Stomach (tissue), 19 donors: ENCODE data around the gene POU3F4. TPM values are rescaled to one million over a fixed set of nuclear protein-coding genes. Genes with fewer than 3 reads are reported as not detected.

Experiments used
- DNase-seq, 2 donors: peaks; one replicate each; pipeline versions ENCODE4 v3.0.0 to v3.0.0-alpha.2; 2013 to 2019
- H3K27ac ChIP-seq, 5 donors: fragments of 200-600 bp in 4 of 5; sonication (generic) in 4 of 5; one replicate each; pipeline ENCODE4 v1.5.1; 2013 to 2019; ENCODE audit warnings: mild to moderate bottlenecking in 1 of 5, moderate library complexity in 1 of 5
- H3K27me3 ChIP-seq, 3 donors: fragments of 200-600 bp; sonication (generic); one replicate each; pipeline ENCODE4 v1.5.1; 2017 to 2019; ENCODE audit warnings: mixed run types in 1 of 3
- H3K36me3 ChIP-seq, 4 donors: fragments of 200-600 bp; sonication (generic); 1 replicate in 3 of 4; 2 replicates in 1 of 4; pipeline ENCODE4 v1.5.1; 2016 to 2019
- H3K4me1 ChIP-seq, 4 donors: fragments of 200-600 bp; sonication (generic); one replicate each; pipeline ENCODE4 v1.5.1; 2016 to 2019
- H3K4me3 ChIP-seq, 4 donors: fragments of 200-600 bp; sonication (generic) in 3 of 4; one replicate each; pipeline ENCODE4 v1.5.1; 2016 to 2019; ENCODE audit warnings: mild to moderate bottlenecking in 1 of 4
- H3K9me3 ChIP-seq, 4 donors: fragments of 200-600 bp; sonication (generic); one replicate each; pipeline ENCODE4 v1.5.1; 2016 to 2019
- CTCF ChIP-seq, 7 experiments: fragments of 450-650 bp in 4 of 7; fragments of 200-600 bp in 3 of 7; sonication (generic) in 3 of 7; IDR thresholded peaks; one replicate each; pipeline ENCODE4 v1.5.1; 2016 to 2019; ENCODE audit warnings: antibody characterized with exemption in 7 of 7, control low read depth in 2 of 7, mild to moderate bottlenecking in 1 of 7
- EP300 ChIP-seq: sonication (generic); formaldehyde crosslinking; IDR thresholded peaks from one replicate; pipeline ENCODE4 v1.6.1; 2017; ENCODE audit warnings: antibody characterized with exemption
- POLR2A ChIP-seq, 4 donors: fragments of 450-650 bp; IDR thresholded peaks; one replicate each; pipeline ENCODE4 v1.6.1; 2016; ENCODE audit warnings: antibody characterized with exemption in 4 of 4, control low read depth in 2 of 4, mild to moderate bottlenecking in 1 of 4, moderate library complexity in 1 of 4
- POLR2AphosphoS5 ChIP-seq, 3 donors: sonication (generic); formaldehyde crosslinking; IDR thresholded peaks; one replicate each; pipeline ENCODE4 v1.6.1; 2016; ENCODE audit warnings: antibody characterized with exemption in 3 of 3
- WGBS, 5 donors: extraction: QIAGEN DNeasy Blood & Tissue Kit in 3 of 5; methylation state at CpG; one replicate each; pipeline versions ENCODE4 v1.1.5 to v1.1.7; 2013 to 2018; 5-methylcytosine and 5-hydroxymethylcytosine counted together
- intact Hi-C: fragments of 100-400 bp; cut with DNase I; formaldehyde crosslinking; loops from one replicate; pipeline ENCODE4 v1.15.1; 2023; ENCODE audit warnings: low total_unique reads
- long read RNA-seq, 10 donors: transcript quantifications; one replicate each; lab custom pipeline, GENCODE V29; 2026
- polyA plus RNA-seq, 3 donors: library from polyadenylated mRNA; stranded (reverse); fragments of 200-250 nt; gene quantifications; one replicate each; pipeline ENCODE4 v1.2.3, GENCODE V29; 2013
- total RNA-seq, 5 donors: library from RNA; depleted of rRNA; stranded (reverse); fragments of >200 nt; gene quantifications; one replicate each; pipeline versions ENCODE4 v1.1.0 to v1.2.3, GENCODE V29; 2014 to 2016
- donor health status: healthy with polysubstance abuse.
- donor health status: Bipolar disorder and iron deficiency.
- donor health status: healthy.

POU3F4 gene
- total RNA-seq (not detected), polyA plus RNA-seq (not detected)
- long read RNA-seq, donor 1 = 0 reads
- long read RNA-seq, donor 2 = 0 reads
- long read RNA-seq, donor 3 = 0 reads
- long read RNA-seq, donor 4 = 0 reads
- long read RNA-seq, donor 5 = 0 reads
- long read RNA-seq, donor 6 = 0 reads
- long read RNA-seq, donor 7 = 0 reads
- long read RNA-seq, donor 8 = 0 reads
- long read RNA-seq, donor 9 = 0 reads
- long read RNA-seq, donor 10 = 0 reads

GRCh38 chrX:83508006-83508405, at the start of gene POU3F4:
Gene POU3F4, plus strand, starts transcription at chrX:83508290. Its CDS starts 35 bp downstream, at chrX:83508325.
- peak in 1 of 2 donors; percentile 39 for DNase-seq
- intact Hi-C loops = no loop called here
- no peak for TF ChIP-seq EP300
- no peak for TF ChIP-seq POLR2A (IDR thresholded peaks at IDR 0.05)
- TF ChIP-seq CTCF (IDR thresholded peaks at IDR 0.05) = no peak
- peak within 1 kb of the TSS in 1 of 4 donors; percentile 9 for H3K4me3 ChIP-seq
- H3K4me1 ChIP-seq = peaks cover 0 to 30% (median 16%) of the 10 kb centered on the region in 4 donors
- H3K27me3 ChIP-seq = peaks cover 10 to 93% (median 75%) of the 10 kb centered on the region in 3 donors
- H3K36me3 ChIP-seq = no peaks in the 10 kb centered on the region
- peaks cover 0 to 15% (median 5%) of the 10 kb centered on the region in 4 donors for H3K9me3 ChIP-seq
- 8 to 39% (median 13%) methylated on average over 6 to 25 of the region's 25 CpGs for WGBS, 5 donors
- no peak within 1 kb of the TSS for H3K27ac ChIP-seq

- TF ChIP-seq CTCF (IDR thresholded peaks at IDR 0.05) = peak in 3 of 7 experiments; percentile 21 to 33 (median 27)
- no peak for TF ChIP-seq EP300
- Histone ChIP-seq H3K36me3 (no peaks in the 10 kb centered on the region), H3K4me3 (no peak overlapping the region), H3K27me3 (no peaks in the 10 kb centered on the region), H3K9me3 (peaks cover 0 to 15% (median 4%) of the 10 kb centered on the region in 4 donors), H3K27ac (no peak overlapping the region), H3K4me1 (no peaks in the 10 kb centered on the region)
- intact Hi-C loops = no loop called here
- peak; percentile 20 to 25 for DNase-seq
These were observed 38.5 kb upstream of the POU3F4 start for GRCh38 chrX:83469551-83469950.

GRCh38 chrX:83495898-83496297, 12.2 kb upstream of the POU3F4 start:
- H3K4me1 ChIP-seq = no peaks in the 10 kb centered on the region
- no peaks in the 10 kb centered on the region for H3K36me3 ChIP-seq
- H3K4me3 ChIP-seq = no peak overlapping the region
- WGBS, 5 donors = 4 to 30% (median 20%) methylated on average over 2 of the region's 2 CpGs
- TF ChIP-seq CTCF (IDR thresholded peaks at IDR 0.05) (no peak), POLR2AphosphoS5 (IDR thresholded peaks at IDR 0.05) (no peak), EP300 (no peak), POLR2A (IDR thresholded peaks at IDR 0.05) (no peak)
- intact Hi-C loops = no loop called here
- H3K27me3 ChIP-seq = peaks cover 0 to 3% (median 3%) of the 10 kb centered on the region in 3 donors
- H3K9me3 ChIP-seq = no peaks in the 10 kb centered on the region
- H3K27ac ChIP-seq = no peak overlapping the region
- no peak for DNase-seq

- peaks cover 0 to 54% (median 42%) of the 10 kb centered on the region in 3 donors for H3K27me3 ChIP-seq
- TF ChIP-seq POLR2A (IDR thresholded peaks at IDR 0.05) (no peak), POLR2AphosphoS5 (IDR thresholded peaks at IDR 0.05) (no peak), CTCF (IDR thresholded peaks at IDR 0.05) (no peak), EP300 (no peak)
- H3K4me1 ChIP-seq = no peaks in the 10 kb centered on the region
- no peak for DNase-seq
- 18 to 47% (median 20%) methylated on average over 8 to 9 of the region's 9 CpGs for WGBS, 5 donors
- no peak overlapping the region for H3K4me3 ChIP-seq
- H3K27ac ChIP-seq = no peak overlapping the region
- H3K9me3 ChIP-seq = no peaks in the 10 kb centered on the region
- intact Hi-C loops = no loop called here
- no peaks in the 10 kb centered on the region for H3K36me3 ChIP-seq
These were observed 7.1 kb upstream of the POU3F4 start for GRCh38 chrX:83501003-83501402.
